ENCODE data around the gene DMGDH. TPM values are rescaled to one million over a fixed set of nuclear protein-coding genes. Genes with fewer than 3 reads are reported as not detected.

The DMGDH gene
- total RNA-seq, 1 donor from 2014 or later, result 1.9 TPM

- no peak for DNase-seq (ENCODE audit: low read depth)
- H3K4me3 ChIP-seq (ENCODE audit: low read depth, low read length), result no peak overlapping the region
- no peak for TF ChIP-seq CTCF (conservative IDR thresholded peaks at IDR 0.05; ENCODE audit: low read depth, low read length)
Observed at GRCh38 chr5:79005936-79006631, 63.4 kb downstream of the DMGDH start.

- TF ChIP-seq CTCF (conservative IDR thresholded peaks at IDR 0.05; ENCODE audit: low read depth, low read length), result no peak
- DNase-seq (ENCODE audit: low read depth), result no peak
- no peak overlapping the region for H3K4me3 ChIP-seq (ENCODE audit: low read depth, low read length)
Observed at GRCh38 chr5:79005151-79005550, 64.3 kb downstream of the DMGDH start.

- no peak for DNase-seq (ENCODE audit: low read depth)
- no peak for TF ChIP-seq CTCF (conservative IDR thresholded peaks at IDR 0.05; ENCODE audit: low read depth, low read length)
- H3K4me3 ChIP-seq (ENCODE audit: low read depth, low read length), result no peak overlapping the region
Observed at GRCh38 chr5:79002374-79002773, 67.1 kb downstream of the DMGDH start.

- DNase-seq (ENCODE audit: low read depth), result no peak
- H3K4me3 ChIP-seq (ENCODE audit: low read depth, low read length), result no peak overlapping the region
- no peak for TF ChIP-seq CTCF (conservative IDR thresholded peaks at IDR 0.05; ENCODE audit: low read depth, low read length)
Observed at GRCh38 chr5:79001471-79001870, 68.0 kb downstream of the DMGDH start.

GRCh38 chr5:78997090-78997489 is 72.4 kb downstream of the DMGDH start:
- no peak overlapping the region for H3K4me3 ChIP-seq (ENCODE audit: low read depth, low read length)
- no peak for TF ChIP-seq CTCF (conservative IDR thresholded peaks at IDR 0.05; ENCODE audit: low read depth, low read length)
- no peak for DNase-seq (ENCODE audit: low read depth)

- no peak for DNase-seq (ENCODE audit: low read depth)
- H3K4me3 ChIP-seq (ENCODE audit: low read depth, low read length), result no peak overlapping the region
- no peak for TF ChIP-seq CTCF (conservative IDR thresholded peaks at IDR 0.05; ENCODE audit: low read depth, low read length)
Observed at GRCh38 chr5:78995521-78996007, 73.9 kb downstream of the DMGDH start.

- no peak for DNase-seq (ENCODE audit: low read depth)
- no peak overlapping the region for H3K4me3 ChIP-seq (ENCODE audit: low read depth, low read length)
- TF ChIP-seq CTCF (conservative IDR thresholded peaks at IDR 0.05; ENCODE audit: low read depth, low read length), result no peak
Observed at GRCh38 chr5:78993165-78993564, 76.3 kb downstream of the DMGDH start.

Data from epithelial cell of proximal tubule (primary cell).